H1 (cell line): Measurements from ENCODE around the gene RPP30. TPM values are rescaled to one million over a fixed set of nuclear protein-coding genes. Genes with fewer than 3 reads are reported as not detected.

ENCODE experiments used
- CTCF ChIA-PET: fragments of 300-600 bp; sonication (Branson Sonifier 250); formaldehyde crosslinking; loops from one replicate; lab custom pipeline; 2021; ENCODE audit not compliant: partially characterized antibody; lab: Charles Lee
- POLR2A ChIA-PET: fragments of 300-600 bp; sonication (Branson Sonifier 250); formaldehyde crosslinking; loops from one replicate; lab custom pipeline; 2021; ENCODE audit warnings: inconsistent platforms; ENCODE audit not compliant: partially characterized antibody; lab: Charles Lee
- DNase-seq, 2 experiments: peaks; one replicate each; pipeline versions ENCODE4 v3.0.0 to v3.0.0-alpha.2; 2010 to 2022; ENCODE audit warnings: low spot score in 2 of 2, low read depth in 1 of 2, mixed read lengths in 1 of 2
- FAIRE-seq: peaks from 2 replicates; lab custom pipeline; 2011; peaks lifted over from hg19 to GRCh38; lab: Jason Lieb, UNC
- H2AFZ ChIP-seq: 2 replicates; pipeline ENCODE4 v1.8.1; 2012; ENCODE audit warnings: low read length, inconsistent platforms
- H2AK5ac ChIP-seq: 2 replicates; pipeline ENCODE4 v1.6.1; 2013; ENCODE audit warnings: low read depth, low read length
- H2BK120ac ChIP-seq: replicated peaks from 2 replicates; pipeline ENCODE3; 2013; ENCODE audit warnings: low read depth, low read length, inconsistent platforms
- H2BK12ac ChIP-seq: 2 replicates; pipeline ENCODE4 v1.6.1; 2013; ENCODE audit warnings: low read depth, low read length
- H2BK15ac ChIP-seq: 2 replicates; pipeline ENCODE4 v1.6.1; 2013; ENCODE audit warnings: low read length
- H2BK20ac ChIP-seq: 2 replicates; pipeline ENCODE4 v1.6.1; 2013; ENCODE audit warnings: low read length
- H2BK5ac ChIP-seq: 2 replicates; pipeline ENCODE4 v1.6.1; 2013; ENCODE audit warnings: low read depth, low read length
- H3K14ac ChIP-seq: 2 replicates; pipeline ENCODE4 v1.6.1; 2013; ENCODE audit warnings: inconsistent platforms; ENCODE audit not compliant: insufficient read length
- H3K18ac ChIP-seq: 2 replicates; pipeline ENCODE4 v1.6.1; 2013; ENCODE audit warnings: low read length; ENCODE audit errors: extremely low read depth
- H3K23ac ChIP-seq: 2 replicates; pipeline ENCODE4 v1.6.1; 2013; ENCODE audit warnings: inconsistent platforms; ENCODE audit not compliant: insufficient read length
- H3K23me2 ChIP-seq: 2 replicates; pipeline ENCODE4 v1.6.1; 2013; ENCODE audit warnings: low read depth, low read length
- H3K27ac ChIP-seq: 2 replicates; pipeline ENCODE4 v1.6.1; 2011; ENCODE audit warnings: low read depth, low read length, inconsistent platforms
- H3K27me3 ChIP-seq, 4 experiments: replicated peaks in 1 of 4; 1 replicate in 1 of 4; 2 replicates in 3 of 4; pipeline versions ENCODE4 v1.6.1 to v1.8.1; 2011 to 2013; ENCODE audit warnings: low read length in 3 of 4, mild to moderate bottlenecking in 3 of 4, inconsistent platforms in 2 of 4, mixed read lengths in 2 of 4, moderate library complexity in 1 of 4; ENCODE audit not compliant: control insufficient read depth in 3 of 4, insufficient read depth in 3 of 4; ENCODE audit errors: extremely low read depth in 1 of 4
- H3K36me3 ChIP-seq, 4 experiments: 2 replicates each; pipeline versions ENCODE4 v1.6.1 to v1.8.1; 2011 to 2013; ENCODE audit warnings: mild to moderate bottlenecking in 4 of 4, low read length in 3 of 4, moderate library complexity in 2 of 4, control low read depth in 1 of 4, inconsistent platforms in 1 of 4; ENCODE audit not compliant: insufficient read depth in 4 of 4, control insufficient read depth in 2 of 4
- H3K4ac ChIP-seq: replicated peaks from 2 replicates; pipeline ENCODE3; 2013; ENCODE audit warnings: low read length, low read depth, mixed read lengths, inconsistent platforms; ENCODE audit not compliant: insufficient read length
- H3K4me1 ChIP-seq, 4 experiments: replicated peaks in 1 of 4; 1 replicate in 1 of 4; 2 replicates in 3 of 4; pipeline versions ENCODE4 v1.6.1 to v1.8.1; 2011 to 2013; ENCODE audit warnings: low read length in 3 of 4, inconsistent platforms in 2 of 4, mixed read lengths in 1 of 4; ENCODE audit not compliant: insufficient read depth in 4 of 4, control insufficient read depth in 3 of 4
- H3K4me2 ChIP-seq, 2 experiments: 2 replicates each; pipeline versions ENCODE4 v1.6.1 to v1.8.1; 2011 to 2013; ENCODE audit warnings: low read depth in 2 of 2, low read length in 2 of 2, control low read depth in 1 of 2, inconsistent platforms in 1 of 2, mild to moderate bottlenecking in 1 of 2; ENCODE audit not compliant: insufficient read depth in 1 of 2
- H3K4me3 ChIP-seq, 4 experiments: fragments of 200-600, 300-600 bp in 1 of 4; sonication (generic), shearing (Covaris generic), sonication (Bioruptor Twin) in 1 of 4; 2 replicates each; pipeline versions ENCODE4 v1.5.1 to v1.8.1; 2011 to 2016; ENCODE audit warnings: low read length in 4 of 4, low read depth in 3 of 4, control low read depth in 2 of 4, inconsistent platforms in 2 of 4, mild to moderate bottlenecking in 2 of 4, mixed read lengths in 1 of 4, moderate library complexity in 1 of 4; ENCODE audit not compliant: insufficient read depth in 2 of 4; ENCODE audit errors: extremely low read depth in 1 of 4
- H3K56ac ChIP-seq: replicated peaks from 2 replicates; pipeline ENCODE3; 2013; ENCODE audit warnings: low read depth, mild to moderate bottlenecking, mixed read lengths, low read length, inconsistent platforms; ENCODE audit not compliant: insufficient read length
- H3K79me1 ChIP-seq: 2 replicates; pipeline ENCODE4 v1.6.1; 2013; ENCODE audit warnings: low read depth, low read length, control low read depth
- H3K79me2 ChIP-seq, 2 experiments: 2 replicates each; pipeline versions ENCODE4 v1.6.1 to v1.8.1; 2012 to 2013; ENCODE audit warnings: low read length in 2 of 2, mild to moderate bottlenecking in 2 of 2, inconsistent platforms in 1 of 2; ENCODE audit not compliant: insufficient read depth in 2 of 2, control insufficient read depth in 1 of 2
- H3K9ac ChIP-seq, 4 experiments: replicated peaks in 1 of 4; 1 replicate in 1 of 4; 2 replicates in 3 of 4; pipeline versions ENCODE4 v1.6.1 to v1.8.1; 2011 to 2013; ENCODE audit warnings: low read depth in 3 of 4, low read length in 3 of 4, control low read depth in 2 of 4, mild to moderate bottlenecking in 2 of 4, moderate library complexity in 2 of 4, inconsistent platforms in 1 of 4; ENCODE audit errors: extremely low read depth in 1 of 4
- H3K9me3 ChIP-seq, 2 experiments: 2 replicates each; pipeline versions ENCODE4 v1.6.1 to v1.8.1; 2012 to 2013; ENCODE audit warnings: mild to moderate bottlenecking in 2 of 2, moderate library complexity in 2 of 2, control low read depth in 1 of 2, inconsistent platforms in 1 of 2, low read depth in 1 of 2, low read length in 1 of 2, mixed read lengths in 1 of 2; ENCODE audit not compliant: insufficient read depth in 2 of 2
- H4K20me1 ChIP-seq, 2 experiments: replicated peaks in 1 of 2; 2 replicates each; pipeline versions ENCODE3 to v1.8.1; 2011 to 2013; ENCODE audit warnings: inconsistent platforms in 2 of 2, low read length in 2 of 2, mild to moderate bottlenecking in 1 of 2; ENCODE audit not compliant: insufficient read depth in 2 of 2, control insufficient read depth in 1 of 2
- H4K5ac ChIP-seq: 2 replicates; pipeline ENCODE4 v1.6.1; 2013; ENCODE audit warnings: low read length, low read depth, mixed read lengths, inconsistent platforms; ENCODE audit not compliant: insufficient read length
- H4K8ac ChIP-seq: 2 replicates; pipeline ENCODE4 v1.8.0; 2013; ENCODE audit warnings: mild to moderate bottlenecking, moderate library complexity, low read length, inconsistent platforms; ENCODE audit not compliant: insufficient read depth; ENCODE audit errors: extremely low read depth
- H4K91ac ChIP-seq: replicated peaks from 2 replicates; pipeline ENCODE3; 2013; ENCODE audit warnings: low read length, mixed read lengths, inconsistent platforms; ENCODE audit not compliant: insufficient read length
- CEBPB ChIP-seq: IDR thresholded peaks from 2 replicates; pipeline ENCODE4 v1.6.1; 2012; ENCODE audit warnings: low read depth, low read length
- CHD1 ChIP-seq: IDR thresholded peaks from 2 replicates; pipeline ENCODE4 v1.6.1; 2012; ENCODE audit warnings: low read depth, low read length, improper control_type of control experiment
- CTCF ChIP-seq, 3 experiments: IDR thresholded peaks; 1 replicate in 2 of 3; 2 replicates in 1 of 3; pipeline versions ENCODE4 v1.5.1 to v1.6.1; 2011; ENCODE audit warnings: low read length in 3 of 3, mild to moderate bottlenecking in 3 of 3, inconsistent platforms in 2 of 3, low read depth in 1 of 3, moderate library complexity in 1 of 3; ENCODE audit not compliant: insufficient read depth in 1 of 3; ENCODE audit errors: control extremely low read depth in 1 of 3
- MAX ChIP-seq: IDR thresholded peaks from 2 replicates; pipeline ENCODE4 v1.6.1; 2012; ENCODE audit warnings: inconsistent platforms
- PHF8 ChIP-seq: fragments of 200-600 bp; sonication (generic); conservative IDR thresholded peaks from 2 replicates; pipeline ENCODE4 v1.7.1; 2012; ENCODE audit warnings: low read depth, mild to moderate bottlenecking, inconsistent platforms, low read length, moderate library complexity
- POU5F1 ChIP-seq: IDR thresholded peaks from 2 replicates; pipeline ENCODE4 v1.6.1; 2011; ENCODE audit warnings: low read depth, mild to moderate bottlenecking, low read length, moderate library complexity
- WGBS, 2 experiments: shearing (Covaris generic) in 1 of 2; methylation state at CpG; one replicate each; pipeline versions ENCODE4 v1.1.6 to v1.1.7; 2013 to 2015; ENCODE audit warnings: low lambda C conversion rate in 2 of 2, mixed read lengths in 2 of 2, inconsistent platforms in 1 of 2, low coverage in 1 of 2, missing lambda C conversion rate in 1 of 2; ENCODE audit not compliant: insufficient replicate concordance in 2 of 2, insufficient coverage in 1 of 2, insufficient read length in 1 of 2; ENCODE audit errors: extremely low coverage in 1 of 2, missing lambda C conversion rate in 1 of 2; 5-methylcytosine and 5-hydroxymethylcytosine counted together
- polyA plus RNA-seq, 7 experiments: library from polyadenylated mRNA; depleted of rRNA in 3 of 7; stranded (reverse) in 5 of 7; unstranded in 2 of 7; fragments of >200 nt in 5 of 7; fragments of 200-250 nt in 2 of 7; gene quantifications; 1 replicate in 5 of 7; 2 replicates in 1 of 7; 4 replicates in 1 of 7; pipeline versions ENCODE4 v1.2.1 to v1.2.3, GENCODE V29; 2011 to 2013; ENCODE audit warnings: missing spikeins in 2 of 7, mixed read lengths in 2 of 7
- total RNA-seq: library from RNA; stranded (reverse); fragmentation: NEBNext Ultra II Directional; extraction: Animal tissue kit (Norgen Biotek cat#: 25700); gene quantifications from 2 replicates; pipeline ENCODE4 v1.2.1, GENCODE V29; 2021

RPP30 gene
- total and polyA plus RNA-seq, 2 of the 8 experiments (the other 6 are each of a cell fraction or from before 2014, with no cell fraction given), result 38.9 to 79.7 TPM

- peaks cover 0 to 83% of the 10 kb centered on the region in 2 experiments; a peak in 2 of 4 replicates for H3K79me2 ChIP-seq
- CTCF ChIA-PET, result interaction anchor here (2.0 kb wide), 1 partner anchor 35 kb away, joined by 9 read pairs; no protein-coding TSS in a partner anchor
Measured at GRCh38 chr10:90822508-90822907, 49.3 kb upstream of the RPP30 start.

More at GRCh38 chr10:90822508-90822907, 49.3 kb upstream of the RPP30 start:
- no peak overlapping the region for H3K9ac ChIP-seq
- peak overlapping the region; percentile 53 for H4K5ac ChIP-seq
- H4K91ac ChIP-seq, result no peak overlapping the region
- no peak overlapping the region for H2BK15ac ChIP-seq
- no peak overlapping the region for H2AK5ac ChIP-seq
- TF ChIP-seq PHF8 (no peak), POU5F1 (0 out of 2 replicates have a peak, but pooled peaks have one; percentile 4), MAX (no peak), CTCF (IDR thresholded peaks at IDR 0.05; ENCODE audit: control extremely low read depth in 1 of 3, insufficient read depth in 1 of 3, low read depth in 1 of 3, low read length in 3 of 3) (no peak), CHD1 (no peak), CEBPB (no peak)
- H3K18ac ChIP-seq, result no peak overlapping the region
- no peaks in the 10 kb centered on the region for H3K79me1 ChIP-seq
- H3K4ac ChIP-seq, result no peak overlapping the region
- H2BK5ac ChIP-seq, result no peak overlapping the region
- H2AFZ ChIP-seq, result no peak overlapping the region
- peaks cover 32 to 36% of the 10 kb centered on the region in 2 experiments for H3K9me3 ChIP-seq
- peak overlapping the region in 1 of 2 experiments; percentile 12; a peak in 1 of 4 replicates for H3K4me2 ChIP-seq
- POLR2A ChIA-PET, result no interaction called here
- H3K36me3 ChIP-seq, result peaks cover 0 to 20% (median 0%) of the 10 kb centered on the region in 4 experiments; a peak in 2 of 8 replicates
- H2BK12ac ChIP-seq, result no peak overlapping the region
- H3K4me1 ChIP-seq, result peaks cover 0 to 3% (median 1%) of the 10 kb centered on the region in 4 experiments; a peak in 2 of 7 replicates
- no peaks in the 10 kb centered on the region for H3K27me3 ChIP-seq
- no peak overlapping the region for H2BK120ac ChIP-seq
- no peak for DNase-seq
- no peak overlapping the region for H3K14ac ChIP-seq
- H4K8ac ChIP-seq, result no peak overlapping the region
- no peak overlapping the region for H2BK20ac ChIP-seq
- H3K56ac ChIP-seq, result no peak overlapping the region
- 83% methylated on average over 1 of the region's 1 CpG; no CpG with 5 or more reads in 1 of the 2 experiments for WGBS, 2 experiments
- no peak for FAIRE-seq
- H3K23me2 ChIP-seq, result peaks cover 2% of the 10 kb centered on the region; the same call in 1 of the 2 replicates
- no peak overlapping the region for H3K23ac ChIP-seq
- peak overlapping the region in 1 of 4 experiments; percentile 28; a peak in 1 of 8 replicates for H3K4me3 ChIP-seq
- H3K27ac ChIP-seq, result no peak overlapping the region
- no peaks in the 10 kb centered on the region for H4K20me1 ChIP-seq
